Activated CD8-positive, alpha-beta T cell treated with anti-CD3 and anti-CD28 coated beads for 36 hours (primary cell): ENCODE measurements around the gene CASP6. TPM values are rescaled to one million over a fixed set of nuclear protein-coding genes. Genes with fewer than 3 reads are reported as not detected.
A peak's percentile ranks its signal among the peaks of the same experiment; 100 is the strongest.

ENCODE experiments used
- ATAC-seq: fragments of 200-7000 bp; cut with Tn5 transposase; one replicate; pipeline ENCODE4 v1.10.0; 2021; ENCODE audit warnings: mild to moderate bottlenecking, moderate library complexity
- CTCF ChIA-PET: fragments of 350-600 bp; sonication (Branson Sonifier 250); formaldehyde crosslinking; loops from one replicate; lab custom pipeline; 2021; ENCODE audit warnings: antibody characterized with exemption; lab: Charles Lee
- POLR2A ChIA-PET: fragments of 350-600 bp; sonication (Branson Sonifier 250); formaldehyde crosslinking; loops from one replicate; lab custom pipeline; 2021; ENCODE audit warnings: antibody characterized with exemption; lab: Charles Lee
- DNase-seq: peaks from one replicate; pipeline ENCODE4 v3.0.0-alpha.2; 2020
- H3K27ac Mint-ChIP-seq: one replicate; pipeline ENCODE4 v1.8.0; 2021; ENCODE audit warnings: mild to moderate bottlenecking, mixed read lengths
- H3K27me3 Mint-ChIP-seq: one replicate; pipeline ENCODE4 v1.8.0; 2021; ENCODE audit warnings: mixed read lengths
- H3K36me3 Mint-ChIP-seq: one replicate; pipeline ENCODE4 v1.8.0; 2021; ENCODE audit warnings: low read depth, mixed read lengths
- H3K4me1 Mint-ChIP-seq: one replicate; pipeline ENCODE4 v1.8.0; 2021; ENCODE audit warnings: low read depth, mixed read lengths
- H3K4me3 Mint-ChIP-seq: one replicate; pipeline ENCODE4 v1.8.0; 2021; ENCODE audit warnings: mild to moderate bottlenecking, moderate library complexity, mixed read lengths
- H3K9me3 Mint-ChIP-seq: one replicate; pipeline ENCODE4 v1.8.0; 2021; ENCODE audit warnings: mixed read lengths
- intact Hi-C: fragments of 100-400 bp; cut with micrococcal nuclease; formaldehyde crosslinking; loops from one replicate; pipeline ENCODE4 v1.10.0; 2022
- total RNA-seq, 2 experiments: library from RNA; stranded (reverse); gene quantifications; one replicate each; pipeline ENCODE4 v1.2.3, GENCODE V29; 2021
- TF ChIP-seq, protein P1 (sequence below): fragments of 200-600 bp; IDR thresholded peaks from one replicate; pipeline ENCODE4 v1.8.0; 2022; ENCODE audit warnings: antibody characterized with exemption, mild to moderate bottlenecking

CASP6 gene
- total RNA-seq, 2 experiments from 2014 or later = 19.1 to 28.3 TPM

DNA sequence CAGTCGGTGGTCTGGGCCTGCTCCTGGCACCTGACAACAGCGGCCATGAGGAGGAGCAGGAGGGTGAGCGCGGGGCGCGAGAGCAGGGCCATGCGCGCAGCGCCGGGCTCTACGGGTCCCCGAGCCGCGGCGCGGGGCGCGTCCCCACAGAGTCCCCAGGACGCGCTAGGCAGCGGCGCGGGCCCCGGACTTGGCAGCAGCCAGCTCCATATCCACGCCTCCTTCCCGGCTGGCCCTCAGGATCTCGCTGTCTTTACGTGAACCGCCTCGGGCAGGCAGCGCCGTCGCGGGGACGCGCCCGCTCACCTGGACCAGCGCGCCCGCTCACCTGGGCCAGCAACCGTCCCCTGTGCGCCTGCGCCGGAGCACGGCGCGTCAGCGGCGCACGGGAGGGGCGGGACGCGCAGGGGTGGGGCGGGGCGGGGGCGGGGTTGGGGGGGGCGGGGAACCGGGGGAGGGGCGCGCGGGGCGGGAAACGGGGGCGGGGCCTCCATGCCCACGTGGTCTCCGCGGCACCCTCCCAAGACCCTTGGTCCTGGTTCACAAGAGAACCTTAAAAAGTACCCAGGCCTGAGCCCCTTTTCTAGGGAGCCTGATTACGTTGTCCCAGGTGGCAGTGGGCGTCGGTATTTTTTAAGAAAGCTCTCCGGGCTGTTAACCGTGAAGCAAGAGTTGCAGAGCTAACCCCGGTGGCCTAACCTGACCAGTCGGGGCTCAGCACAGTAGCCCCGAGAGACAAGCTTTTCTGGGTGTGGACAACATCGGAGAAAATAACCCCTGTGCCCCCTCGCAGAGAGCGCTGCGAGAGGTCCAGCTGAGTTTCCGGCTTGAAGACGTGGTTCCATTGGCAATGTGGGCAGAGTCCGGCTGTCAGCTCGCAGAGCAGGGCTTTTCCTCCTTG lies 26.7 kb upstream of the CASP6 start, which contains the start of gene PLA2G12A:
Gene PLA2G12A (minus strand): TSS at position 353 of the 901 bp plus-strand sequence. CDS start 261 bp downstream, at position 92.
- Mint-ChIP-seq H3K4me1 (peaks cover 19% of the 10 kb centered on the region), H3K36me3 (peaks cover 18% of the 10 kb centered on the region), H3K27me3 (no peaks in the 10 kb centered on the region), H3K27ac (peak within 1 kb of the TSS; percentile 84), H3K4me3 (peak within 1 kb of the TSS; percentile 90), H3K9me3 (no peaks in the 10 kb centered on the region)
- TF ChIP-seq, protein P1, sequence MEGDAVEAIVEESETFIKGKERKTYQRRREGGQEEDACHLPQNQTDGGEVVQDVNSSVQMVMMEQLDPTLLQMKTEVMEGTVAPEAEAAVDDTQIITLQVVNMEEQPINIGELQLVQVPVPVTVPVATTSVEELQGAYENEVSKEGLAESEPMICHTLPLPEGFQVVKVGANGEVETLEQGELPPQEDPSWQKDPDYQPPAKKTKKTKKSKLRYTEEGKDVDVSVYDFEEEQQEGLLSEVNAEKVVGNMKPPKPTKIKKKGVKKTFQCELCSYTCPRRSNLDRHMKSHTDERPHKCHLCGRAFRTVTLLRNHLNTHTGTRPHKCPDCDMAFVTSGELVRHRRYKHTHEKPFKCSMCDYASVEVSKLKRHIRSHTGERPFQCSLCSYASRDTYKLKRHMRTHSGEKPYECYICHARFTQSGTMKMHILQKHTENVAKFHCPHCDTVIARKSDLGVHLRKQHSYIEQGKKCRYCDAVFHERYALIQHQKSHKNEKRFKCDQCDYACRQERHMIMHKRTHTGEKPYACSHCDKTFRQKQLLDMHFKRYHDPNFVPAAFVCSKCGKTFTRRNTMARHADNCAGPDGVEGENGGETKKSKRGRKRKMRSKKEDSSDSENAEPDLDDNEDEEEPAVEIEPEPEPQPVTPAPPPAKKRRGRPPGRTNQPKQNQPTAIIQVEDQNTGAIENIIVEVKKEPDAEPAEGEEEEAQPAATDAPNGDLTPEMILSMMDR = no peak
- intact Hi-C loops = no loop called here
- ATAC-seq (peak; percentile 92), DNase-seq (peak; percentile 65)
- ChIA-PET CTCF (interaction anchor here (1.5 to 1.9 kb wide), 3 partner anchors 28 to 296 kb away, joined by 3 to 8 read pairs (median 6); partner anchors contain the start of gene SEC24B), POLR2A (interaction anchor here (0.7 to 1.4 kb wide), 3 partner anchors 9 to 87 kb away, joined by 3 to 6 read pairs (median 3); no protein-coding TSS in a partner anchor)

GRCh38 chr4:109729117-109729717 lies 26.0 kb upstream of the CASP6 start:
- peak overlapping the region; percentile 90 for H3K4me3 Mint-ChIP-seq
- no peaks in the 10 kb centered on the region for H3K9me3 Mint-ChIP-seq
- CTCF ChIA-PET = interaction anchor here (1.5 kb wide), 1 partner anchor 141 kb away, joined by 3 read pairs; no protein-coding TSS in a partner anchor
- POLR2A ChIA-PET = interaction anchor here (0.7 to 0.9 kb wide), 2 partner anchors 28 to 70 kb away, joined by 3 read pairs; no protein-coding TSS in a partner anchor
- intact Hi-C loops = no loop called here
- ATAC-seq = peak; percentile 55
- H3K4me1 Mint-ChIP-seq = peaks cover 19% of the 10 kb centered on the region
- H3K27me3 Mint-ChIP-seq = no peaks in the 10 kb centered on the region
- TF ChIP-seq, protein P1 = no peak
- H3K27ac Mint-ChIP-seq = peak overlapping the region; percentile 75
- peak; percentile 52 for DNase-seq
- H3K36me3 Mint-ChIP-seq = peaks cover 22% of the 10 kb centered on the region

DNA sequence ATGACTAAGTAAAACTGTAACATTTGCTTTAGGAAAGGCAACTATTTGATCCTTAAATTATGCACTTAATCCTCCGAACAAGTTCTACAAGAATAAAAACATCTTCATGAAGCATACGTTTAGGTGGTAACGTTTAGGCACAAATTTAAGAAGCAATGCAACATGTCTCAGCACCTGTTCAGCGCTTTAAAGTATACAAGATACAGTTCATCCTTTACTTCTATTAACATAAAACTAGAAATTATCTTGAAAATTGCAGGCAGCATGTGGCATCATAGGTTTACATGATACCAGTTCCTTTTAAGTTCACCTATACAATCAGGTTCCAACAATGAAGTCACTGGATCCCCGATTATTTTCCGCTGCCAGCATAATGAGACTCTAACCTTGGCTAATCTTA lies 25.1 kb upstream of the CASP6 start:
- ChIA-PET CTCF (no interaction called here), POLR2A (interaction anchor here (0.9 kb wide), 1 partner anchor 27 kb away, joined by 3 read pairs; no protein-coding TSS in a partner anchor)
- ATAC-seq (no peak), DNase-seq (no peak)
- Mint-ChIP-seq H3K4me1 (peaks cover 19% of the 10 kb centered on the region), H3K27me3 (no peaks in the 10 kb centered on the region), H3K36me3 (peaks cover 24% of the 10 kb centered on the region), H3K4me3 (peak overlapping the region; percentile 90), H3K27ac (no peak overlapping the region), H3K9me3 (no peaks in the 10 kb centered on the region)
- intact Hi-C loops = no loop called here
- TF ChIP-seq, protein P1 = no peak

DNA sequence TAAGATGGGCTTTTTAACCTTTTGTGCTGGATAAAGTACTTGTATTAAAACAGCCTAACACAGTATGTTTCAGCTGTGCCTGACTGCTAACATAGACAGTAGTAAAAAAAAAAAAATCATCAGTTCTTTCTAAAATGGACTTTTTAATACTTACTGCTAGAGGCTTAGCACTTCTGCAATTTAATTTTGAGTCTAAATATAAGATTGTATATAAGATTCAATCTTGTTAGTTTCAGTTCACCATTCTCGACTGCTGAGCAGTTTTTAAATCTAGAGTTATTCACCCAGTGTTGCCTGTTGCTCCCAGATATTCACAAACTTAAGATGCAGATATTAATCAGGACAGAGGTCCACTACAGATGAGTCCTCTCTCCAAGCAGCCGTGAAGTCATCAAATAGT lies 19.9 kb upstream of the CASP6 start:
- POLR2A ChIA-PET = no interaction called here
- DNase-seq (no peak), ATAC-seq (no peak)
- CTCF ChIA-PET = no interaction called here
- TF ChIP-seq, protein P1 = no peak
- H3K4me3 Mint-ChIP-seq = no peak overlapping the region
- H3K27me3 Mint-ChIP-seq = no peaks in the 10 kb centered on the region
- intact Hi-C loops = no loop called here
- no peak overlapping the region for H3K27ac Mint-ChIP-seq
- no peaks in the 10 kb centered on the region for H3K9me3 Mint-ChIP-seq
- H3K4me1 Mint-ChIP-seq = peaks cover 18% of the 10 kb centered on the region
- peaks cover 37% of the 10 kb centered on the region for H3K36me3 Mint-ChIP-seq
